Calu3 (cell line): Measurements from ENCODE around the gene RELT. TPM values are rescaled to one million over a fixed set of nuclear protein-coding genes. Genes with fewer than 3 reads are reported as not detected.

Experiments used
- BruUV-seq: library from RNA; stranded (reverse); fragments of 400-500 nt; replicated peaks from 2 replicates; lab custom pipeline; 2021; lab: Mats Ljungman, UMichigan
- CTCF ChIA-PET: fragments of 300-600 bp; sonication (Branson Sonifier 250); formaldehyde crosslinking; loops from one replicate; lab custom pipeline; 2022; ENCODE audit warnings: antibody characterized with exemption; lab: Charles Lee
- DNase-seq: peaks from one replicate; pipeline ENCODE4 v3.0.0; 2022
- H3K27ac Mint-ChIP-seq: one replicate; pipeline ENCODE4 v1.8.0; 2022; ENCODE audit warnings: mixed read lengths; ENCODE audit not compliant: unreplicated experiment
- H3K27me3 Mint-ChIP-seq: one replicate; pipeline ENCODE4 v1.8.0; 2022; ENCODE audit warnings: mixed read lengths; ENCODE audit not compliant: unreplicated experiment
- H3K36me3 Mint-ChIP-seq: one replicate; pipeline ENCODE4 v1.8.0; 2022; ENCODE audit warnings: mild to moderate bottlenecking, moderate library complexity, mixed read lengths; ENCODE audit not compliant: insufficient read depth, unreplicated experiment
- H3K4me1 Mint-ChIP-seq: one replicate; pipeline ENCODE4 v1.8.0; 2022; ENCODE audit warnings: mild to moderate bottlenecking, low read depth, mixed read lengths; ENCODE audit not compliant: unreplicated experiment
- H3K4me3 Mint-ChIP-seq: one replicate; pipeline ENCODE4 v1.8.0; 2022; ENCODE audit warnings: mild to moderate bottlenecking, low read depth, moderate library complexity, mixed read lengths; ENCODE audit not compliant: unreplicated experiment
- H3K9me3 Mint-ChIP-seq: one replicate; pipeline ENCODE4 v1.8.0; 2022; ENCODE audit warnings: low read depth, mixed read lengths; ENCODE audit not compliant: unreplicated experiment
- CTCF ChIP-seq: fragments of 200-600 bp; IDR thresholded peaks from one replicate; pipeline ENCODE4 v1.8.0; 2022; ENCODE audit warnings: antibody characterized with exemption; ENCODE audit not compliant: unreplicated experiment
- intact Hi-C: fragments of 100-400 bp; cut with micrococcal nuclease; formaldehyde crosslinking; loops from one replicate; pipeline ENCODE4 v1.10.0; 2022; ENCODE audit not compliant: unreplicated experiment
- total RNA-seq: library from RNA; stranded (reverse); gene quantifications from 2 replicates; pipeline ENCODE4 v1.2.3, GENCODE V29; 2022

RELT gene
- total RNA-seq, 1 experiment from 2014 or later: 11.8 TPM

GRCh38 chr11:73422886-73423285 lies 46.7 kb downstream of the RELT start:
- no peak for TF ChIP-seq CTCF
- no peaks in the 10 kb centered on the region for H3K36me3 Mint-ChIP-seq
- CTCF ChIA-PET: interaction anchor here (0.7 kb wide), 1 partner anchor 161 kb away, joined by 3 read pairs; no protein-coding TSS in a partner anchor
- H3K27ac Mint-ChIP-seq: no peak overlapping the region
- H3K27me3 Mint-ChIP-seq: no peaks in the 10 kb centered on the region
- intact Hi-C loops: no loop called here
- H3K9me3 Mint-ChIP-seq: no peaks in the 10 kb centered on the region
- BruUV-seq: no TSS peak
- DNase-seq: no peak
- no peak overlapping the region for H3K4me3 Mint-ChIP-seq
- no peaks in the 10 kb centered on the region for H3K4me1 Mint-ChIP-seq

- Mint-ChIP-seq H3K4me1 (no peaks in the 10 kb centered on the region), H3K9me3 (no peaks in the 10 kb centered on the region), H3K27ac (no peak overlapping the region), H3K27me3 (no peaks in the 10 kb centered on the region), H3K36me3 (no peaks in the 10 kb centered on the region), H3K4me3 (no peak overlapping the region)
- DNase-seq: no peak
- intact Hi-C loops: no loop called here
- no TSS peak for BruUV-seq
- no peak for TF ChIP-seq CTCF
- CTCF ChIA-PET: no interaction called here
These were observed 47.3 kb downstream of the RELT start for GRCh38 chr11:73423506-73423905.

GRCh38 chr11:73425108-73425507 lies 48.9 kb downstream of the RELT start:
- no peak for DNase-seq
- H3K27me3 Mint-ChIP-seq: no peaks in the 10 kb centered on the region
- no peaks in the 10 kb centered on the region for H3K4me1 Mint-ChIP-seq
- CTCF ChIA-PET: no interaction called here
- no peak overlapping the region for H3K27ac Mint-ChIP-seq
- no peaks in the 10 kb centered on the region for H3K9me3 Mint-ChIP-seq
- intact Hi-C loops: no loop called here
- H3K36me3 Mint-ChIP-seq: no peaks in the 10 kb centered on the region
- no peak for TF ChIP-seq CTCF
- no peak overlapping the region for H3K4me3 Mint-ChIP-seq
- BruUV-seq: no TSS peak

GRCh38 chr11:73426219-73426850 lies 50.1 kb downstream of the RELT start:
- BruUV-seq: no TSS peak
- H3K4me1 Mint-ChIP-seq: no peaks in the 10 kb centered on the region
- H3K4me3 Mint-ChIP-seq: no peak overlapping the region
- no peak for TF ChIP-seq CTCF
- no peak for DNase-seq
- H3K36me3 Mint-ChIP-seq: no peaks in the 10 kb centered on the region
- no peaks in the 10 kb centered on the region for H3K9me3 Mint-ChIP-seq
- H3K27me3 Mint-ChIP-seq: no peaks in the 10 kb centered on the region
- CTCF ChIA-PET: no interaction called here
- H3K27ac Mint-ChIP-seq: no peak overlapping the region
- intact Hi-C loops: no loop called here
